ENCODE data around the gene FOXO3. TPM values are rescaled to one million over a fixed set of nuclear protein-coding genes. Genes with fewer than 3 reads are reported as not detected.
A peak's percentile ranks its signal among the peaks of the same experiment; 100 is the strongest.

The FOXO3 gene
- total RNA-seq, 1 donor from 2014 or later: 60.3 TPM

GRCh38 chr6:108693430-108694154, 132.9 kb downstream of the FOXO3 start:
- Mint-ChIP-seq H3K4me1 (ENCODE audit: unreplicated experiment) (peaks cover 28% of the 10 kb centered on the region), H3K36me3 (ENCODE audit: unreplicated experiment) (peaks cover 3% of the 10 kb centered on the region), H3K9me3 (ENCODE audit: unreplicated experiment) (no peaks in the 10 kb centered on the region), H3K27me3 (ENCODE audit: unreplicated experiment) (no peaks in the 10 kb centered on the region), H3K27ac (ENCODE audit: unreplicated experiment) (no peak overlapping the region), H3K4me3 (ENCODE audit: unreplicated experiment) (no peak overlapping the region)
- TF ChIP-seq CTCF (IDR thresholded peaks at IDR 0.05): no peak
- peak; percentile 69 for DNase-seq (ENCODE audit: extremely low spot score, unreplicated experiment)

DNA sequence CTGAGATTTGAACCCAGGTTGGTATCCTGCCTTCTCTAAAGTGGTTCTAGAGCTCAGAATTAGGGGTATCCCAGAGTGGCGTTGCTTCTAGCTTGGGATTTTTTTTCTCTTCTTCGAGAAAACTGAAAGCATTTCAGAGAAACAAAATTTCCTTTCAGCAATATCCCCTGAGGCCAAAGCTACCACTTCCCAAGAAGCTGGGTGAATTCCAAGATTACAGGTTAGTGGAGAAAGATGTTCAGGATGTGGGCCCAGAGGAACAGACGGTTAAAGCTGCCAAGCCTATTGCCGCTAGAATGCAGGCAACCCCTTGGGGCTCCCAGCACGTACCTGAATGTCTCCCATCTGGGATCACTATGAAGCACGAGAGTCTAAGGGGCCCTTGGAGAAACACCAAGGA, 134.1 kb downstream of the FOXO3 start:
- Mint-ChIP-seq H3K9me3 (ENCODE audit: unreplicated experiment) (no peaks in the 10 kb centered on the region), H3K36me3 (ENCODE audit: unreplicated experiment) (no peaks in the 10 kb centered on the region), H3K27me3 (ENCODE audit: unreplicated experiment) (no peaks in the 10 kb centered on the region), H3K4me1 (ENCODE audit: unreplicated experiment) (peaks cover 26% of the 10 kb centered on the region), H3K4me3 (ENCODE audit: unreplicated experiment) (no peak overlapping the region), H3K27ac (ENCODE audit: unreplicated experiment) (no peak overlapping the region)
- no peak for DNase-seq (ENCODE audit: extremely low spot score, unreplicated experiment)
- TF ChIP-seq CTCF (IDR thresholded peaks at IDR 0.05): no peak

- Mint-ChIP-seq H3K27me3 (ENCODE audit: unreplicated experiment) (no peaks in the 10 kb centered on the region), H3K4me1 (ENCODE audit: unreplicated experiment) (peaks cover 22% of the 10 kb centered on the region), H3K36me3 (ENCODE audit: unreplicated experiment) (peaks cover 17% of the 10 kb centered on the region), H3K4me3 (ENCODE audit: unreplicated experiment) (no peak overlapping the region), H3K27ac (ENCODE audit: unreplicated experiment) (peak overlapping the region; percentile 31), H3K9me3 (ENCODE audit: unreplicated experiment) (peaks cover 22% of the 10 kb centered on the region)
- no peak for TF ChIP-seq CTCF (IDR thresholded peaks at IDR 0.05)
- DNase-seq (ENCODE audit: extremely low spot score, unreplicated experiment): peak; percentile 80
These were observed 136.9 kb downstream of the FOXO3 start for GRCh38 chr6:108697561-108698161.

DNA sequence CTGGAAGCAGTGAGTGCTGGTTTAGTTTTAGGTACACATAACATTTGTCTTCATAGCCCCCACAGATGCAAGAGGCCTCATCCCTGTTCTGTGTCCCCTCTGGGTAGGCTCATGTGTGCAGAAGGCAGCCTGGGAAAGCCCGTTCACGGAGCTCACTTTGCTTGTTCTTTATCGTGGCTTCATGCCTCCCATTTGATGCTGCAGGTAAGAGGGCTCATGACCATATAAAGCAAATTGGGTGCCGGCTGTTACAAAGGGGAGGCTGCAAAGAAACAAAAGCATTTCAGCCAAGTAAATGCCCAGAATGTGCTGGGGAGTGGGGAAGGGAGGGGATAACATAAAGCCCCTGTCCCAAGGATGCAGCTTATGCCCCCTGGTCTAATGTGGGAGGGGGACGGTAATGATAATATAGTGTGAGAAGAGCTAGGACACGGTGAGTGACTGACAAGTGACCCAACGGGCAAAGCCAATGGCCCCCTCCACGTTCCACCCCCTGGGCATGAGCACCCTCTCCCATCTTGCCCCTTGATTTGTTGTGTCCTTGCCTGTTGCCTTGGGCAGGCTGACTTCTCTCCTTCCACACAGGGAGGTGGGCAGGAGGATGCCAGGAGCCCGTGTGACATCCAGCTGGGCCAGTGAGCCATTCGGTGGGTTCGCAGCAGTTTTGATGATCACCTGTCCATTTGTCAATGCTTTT, 138.0 kb downstream of the FOXO3 start:
- Mint-ChIP-seq H3K27ac (ENCODE audit: unreplicated experiment) (no peak overlapping the region), H3K4me1 (ENCODE audit: unreplicated experiment) (peaks cover 22% of the 10 kb centered on the region), H3K4me3 (ENCODE audit: unreplicated experiment) (no peak overlapping the region), H3K27me3 (ENCODE audit: unreplicated experiment) (no peaks in the 10 kb centered on the region), H3K9me3 (ENCODE audit: unreplicated experiment) (peaks cover 28% of the 10 kb centered on the region), H3K36me3 (ENCODE audit: unreplicated experiment) (peaks cover 21% of the 10 kb centered on the region)
- DNase-seq (ENCODE audit: extremely low spot score, unreplicated experiment): peak; percentile 30
- no peak for TF ChIP-seq CTCF (IDR thresholded peaks at IDR 0.05)

Data from osteocyte (in vitro differentiated cells).